Adrenal gland (tissue), 12 donors: ENCODE measurements around the gene EHMT1. TPM values are rescaled to one million over a fixed set of nuclear protein-coding genes. Genes with fewer than 3 reads are reported as not detected.

Experiments
- DNase-seq, 7 donors: peaks; one replicate each; pipeline ENCODE4 v3.0.0-alpha.2; 2019 to 2020
- H3K27ac ChIP-seq, 5 donors: fragments of 200-600 bp; sonication (generic) in 4 of 5; 1 replicate in 3 of 5; 2 replicates in 2 of 5; pipeline versions ENCODE4 v1.5.1 to v1.8.0; 2016 to 2020; ENCODE audit warnings: mild to moderate bottlenecking in 1 of 5
- H3K27me3 ChIP-seq: fragments of 200-600 bp; 2 replicates; pipeline ENCODE4 v1.8.0; 2021
- H3K36me3 ChIP-seq, 2 donors: fragments of 200-600 bp; replicated peaks in 1 of 2; 1 replicate in 1 of 2; 2 replicates in 1 of 2; pipeline versions ENCODE4 v1.5.1 to v1.8.0; 2018 to 2022
- H3K4me1 ChIP-seq, 2 donors: fragments of 200-600 bp; replicated peaks in 1 of 2; 1 replicate in 1 of 2; 2 replicates in 1 of 2; pipeline versions ENCODE4 v1.5.1 to v1.8.0; 2018 to 2021
- H3K4me3 ChIP-seq, 4 donors: fragments of 200-600 bp; sonication (generic) in 3 of 4; one replicate each; pipeline ENCODE4 v1.5.1; 2016 to 2018
- H3K9me3 ChIP-seq, 3 donors: fragments of 200-600 bp; sonication (generic) in 1 of 3; replicated peaks in 1 of 3; 1 replicate in 2 of 3; 2 replicates in 1 of 3; pipeline versions ENCODE4 v1.5.1 to v1.8.0; 2016 to 2021
- POLR2A ChIP-seq, 2 donors: fragments of 450-650 bp; IDR thresholded peaks; one replicate each; pipeline ENCODE4 v1.6.1; 2017; ENCODE audit warnings: antibody characterized with exemption in 2 of 2, mild to moderate bottlenecking in 2 of 2, moderate library complexity in 1 of 2
- WGBS, 4 donors: extraction: QIAGEN DNeasy Blood & Tissue Kit in 2 of 4; methylation state at CpG; one replicate each; pipeline versions ENCODE4 v1.1.5 to v1.1.7; 2013 to 2017; 5-methylcytosine and 5-hydroxymethylcytosine counted together
- intact Hi-C, 2 donors: fragments of 100-400 bp; cut with DNase I; formaldehyde crosslinking; loops; one replicate each; pipeline versions ENCODE4 v1.14.1 to v1.15.0; 2022 to 2023
- polyA plus RNA-seq, 3 donors: library from polyadenylated mRNA; stranded (reverse); fragments of 200-250 nt in 2 of 3; fragments of 350-450 nt in 1 of 3; fragmentation: Illumina TruSeq in 1 of 3; extraction: RNeasy Lipid Tissue Mini Kit (QIAGEN cat#74804) in 1 of 3; gene quantifications; one replicate each; pipeline ENCODE4 v1.2.3, GENCODE V29; 2013 to 2014
- total RNA-seq, 9 donors: library from RNA; depleted of rRNA in 4 of 9; stranded (reverse); fragments of >200 nt in 4 of 9; fragments of 120-200 nt in 1 of 9; fragmentation: NEBNext Ultra II Directional in 1 of 9; extraction: Animal tissue kit (Norgen Biotek cat#: 25700) in 1 of 9; gene quantifications; one replicate each; pipeline versions ENCODE4 v1.1.0 to v1.2.4, GENCODE V29; 2013 to 2023
- TF ChIP-seq, protein P1 (sequence below), 6 experiments: fragments of 450-650 bp in 4 of 6; fragments of 200-600 bp in 2 of 6; sonication (generic) in 1 of 6; IDR thresholded peaks; 1 replicate in 5 of 6; 2 replicates in 1 of 6; pipeline versions ENCODE4 v1.5.1 to v1.8.0; 2016 to 2021; ENCODE audit warnings: antibody characterized with exemption in 6 of 6, mild to moderate bottlenecking in 2 of 6, moderate library complexity in 1 of 6
- donor health status: healthy with polysubstance abuse.
- donor health status: Bipolar disorder and iron deficiency.
- donor health status: DM: yes; HTN: yes; CAD: no.
- donor health status: DM: no; HTN: no; CAD: no.
- donor health status: DM: no; HTN: no; CAD: no.
- donor health status: DM: yes; HTN: yes; CAD: no.

EHMT1 gene
- total and polyA plus RNA-seq, 12 donors = 42.0 to 171 (median 71.0) TPM

- no peak overlapping the region for H3K27ac ChIP-seq
- intact Hi-C loops = no loop called here
- no peaks in the 10 kb centered on the region for H3K9me3 ChIP-seq
- 93 to 95% (median 94%) methylated on average over 10 of the region's 10 CpGs for WGBS, 4 donors
- peaks cover 0 to 31% of the 10 kb centered on the region in 2 donors for H3K36me3 ChIP-seq
- DNase-seq = no peak
- H3K4me1 ChIP-seq = no peaks in the 10 kb centered on the region
- H3K4me3 ChIP-seq = no peak overlapping the region
- TF ChIP-seq POLR2A (IDR thresholded peaks at IDR 0.05) = no peak
- TF ChIP-seq, protein P1, sequence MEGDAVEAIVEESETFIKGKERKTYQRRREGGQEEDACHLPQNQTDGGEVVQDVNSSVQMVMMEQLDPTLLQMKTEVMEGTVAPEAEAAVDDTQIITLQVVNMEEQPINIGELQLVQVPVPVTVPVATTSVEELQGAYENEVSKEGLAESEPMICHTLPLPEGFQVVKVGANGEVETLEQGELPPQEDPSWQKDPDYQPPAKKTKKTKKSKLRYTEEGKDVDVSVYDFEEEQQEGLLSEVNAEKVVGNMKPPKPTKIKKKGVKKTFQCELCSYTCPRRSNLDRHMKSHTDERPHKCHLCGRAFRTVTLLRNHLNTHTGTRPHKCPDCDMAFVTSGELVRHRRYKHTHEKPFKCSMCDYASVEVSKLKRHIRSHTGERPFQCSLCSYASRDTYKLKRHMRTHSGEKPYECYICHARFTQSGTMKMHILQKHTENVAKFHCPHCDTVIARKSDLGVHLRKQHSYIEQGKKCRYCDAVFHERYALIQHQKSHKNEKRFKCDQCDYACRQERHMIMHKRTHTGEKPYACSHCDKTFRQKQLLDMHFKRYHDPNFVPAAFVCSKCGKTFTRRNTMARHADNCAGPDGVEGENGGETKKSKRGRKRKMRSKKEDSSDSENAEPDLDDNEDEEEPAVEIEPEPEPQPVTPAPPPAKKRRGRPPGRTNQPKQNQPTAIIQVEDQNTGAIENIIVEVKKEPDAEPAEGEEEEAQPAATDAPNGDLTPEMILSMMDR (IDR thresholded peaks at IDR 0.05) = no peak
- H3K27me3 ChIP-seq = no peaks in the 10 kb centered on the region
Observed at GRCh38 chr9:137823986-137824771, 205.4 kb downstream of the EHMT1 start.

DNA sequence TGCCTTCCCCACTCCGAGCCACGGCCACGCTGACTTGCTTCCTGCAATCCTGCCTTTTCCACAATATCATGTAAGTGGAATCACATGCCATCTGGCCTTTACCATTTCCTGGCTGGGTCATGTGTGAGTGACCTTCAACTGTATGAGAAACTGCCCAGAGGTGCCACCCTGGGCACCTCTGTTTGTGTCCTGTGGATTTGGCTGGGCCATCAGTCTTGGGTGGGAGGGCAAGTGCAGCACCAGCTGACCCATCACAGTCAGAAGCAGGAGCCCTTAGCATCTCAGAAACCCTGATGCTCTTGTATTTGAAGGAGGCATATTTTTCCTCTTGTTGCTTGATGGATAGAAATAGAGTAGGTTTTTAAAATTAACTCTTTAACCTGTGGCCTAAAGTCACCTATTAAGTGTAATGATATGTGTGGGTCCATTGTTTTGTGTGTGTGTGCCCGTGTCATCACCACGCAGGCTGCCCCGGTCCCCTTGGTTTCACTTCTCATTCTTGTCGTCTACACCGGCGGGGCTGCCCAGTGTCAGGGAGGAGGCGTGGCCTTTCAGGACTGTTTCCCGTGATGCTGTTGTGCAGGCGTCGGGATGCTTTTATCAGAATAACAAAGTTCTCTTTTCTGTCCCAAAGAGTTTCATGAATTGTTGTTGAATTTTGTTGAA lies 206.7 kb downstream of the EHMT1 start:
- DNase-seq = peak in 1 of 7 donors; percentile 31
- Histone ChIP-seq H3K4me1 (no peaks in the 10 kb centered on the region), H3K27ac (no peak overlapping the region), H3K4me3 (no peak overlapping the region), H3K9me3 (no peaks in the 10 kb centered on the region), H3K27me3 (no peaks in the 10 kb centered on the region), H3K36me3 (peaks cover 0 to 26% of the 10 kb centered on the region in 2 donors)
- no peak for TF ChIP-seq POLR2A (IDR thresholded peaks at IDR 0.05)
- TF ChIP-seq, protein P1 (IDR thresholded peaks at IDR 0.05) = no peak
- 84 to 90% (median 88%) methylated on average over 13 of the region's 13 CpGs for WGBS, 4 donors
- intact Hi-C loops = no loop called here

GRCh38 chr9:137827908-137828526 lies 209.2 kb downstream of the EHMT1 start:
- TF ChIP-seq POLR2A (IDR thresholded peaks at IDR 0.05) = no peak
- TF ChIP-seq, protein P1 (IDR thresholded peaks at IDR 0.05) = no peak
- WGBS, 4 donors = 96 to 97% (median 97%) methylated on average over 12 to 20 of the region's 20 CpGs
- Histone ChIP-seq H3K9me3 (no peaks in the 10 kb centered on the region), H3K36me3 (peaks cover 0 to 18% of the 10 kb centered on the region in 2 donors), H3K27me3 (no peaks in the 10 kb centered on the region), H3K4me3 (no peak overlapping the region), H3K27ac (no peak overlapping the region), H3K4me1 (no peaks in the 10 kb centered on the region)
- intact Hi-C loops = no loop called here
- no peak for DNase-seq

DNA sequence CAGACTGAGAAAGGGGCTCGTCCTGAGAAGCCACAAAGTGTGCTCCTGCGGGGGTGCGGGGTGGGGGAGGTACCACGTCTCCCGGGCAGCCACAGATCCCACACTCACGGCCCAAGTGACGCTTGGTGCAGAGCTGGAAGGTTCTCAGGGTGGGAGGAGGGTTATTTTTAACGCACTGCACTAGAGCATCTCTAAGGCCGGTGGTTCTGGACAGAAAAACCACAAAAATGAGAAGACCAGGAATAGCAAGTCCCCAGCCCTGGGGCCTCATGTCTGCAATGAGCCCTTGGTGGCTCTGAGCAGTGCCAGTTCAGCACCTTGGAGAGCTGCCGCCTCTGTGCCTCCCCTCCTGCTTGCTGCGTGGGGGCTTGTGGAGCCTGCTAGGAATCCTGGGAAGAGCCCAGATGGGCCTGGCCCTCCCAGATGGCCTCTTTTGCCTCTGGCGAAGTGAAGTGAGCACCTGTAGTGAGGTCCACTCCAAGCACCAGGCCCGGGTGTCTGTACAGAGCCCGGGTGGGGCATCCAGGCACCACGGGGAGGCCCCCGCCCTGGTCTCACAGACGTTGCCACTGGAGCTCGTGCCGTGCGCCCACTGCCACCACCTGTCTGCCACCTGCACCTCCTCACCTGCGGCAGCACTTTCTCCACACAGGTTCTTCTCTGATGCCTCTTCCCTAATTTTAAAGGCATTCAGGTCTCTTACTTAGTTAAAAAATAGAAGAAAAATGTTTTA lies 209.9 kb downstream of the EHMT1 start:
- peak in 1 of 7 donors; percentile 23 for DNase-seq
- H3K27ac ChIP-seq = no peak overlapping the region
- no peak for TF ChIP-seq POLR2A (IDR thresholded peaks at IDR 0.05)
- TF ChIP-seq, protein P1 (IDR thresholded peaks at IDR 0.05) = no peak
- peaks cover 0 to 25% of the 10 kb centered on the region in 2 donors for H3K36me3 ChIP-seq
- no peak overlapping the region for H3K4me3 ChIP-seq
- no peaks in the 10 kb centered on the region for H3K27me3 ChIP-seq
- H3K4me1 ChIP-seq = no peaks in the 10 kb centered on the region
- H3K9me3 ChIP-seq = no peaks in the 10 kb centered on the region
- 86 to 92% (median 87%) methylated on average over 17 to 21 of the region's 21 CpGs for WGBS, 4 donors
- intact Hi-C loops = no loop called here
